Astrocyte (in vitro differentiated cells and primary cell): ENCODE results near the gene SCART1. TPM values are rescaled to one million over a fixed set of nuclear protein-coding genes. Genes with fewer than 3 reads are reported as not detected.

ENCODE experiments used
- DNase-seq: peaks from one replicate; pipeline ENCODE4 v3.0.0-alpha.2; 2010; ENCODE audit warnings: low read depth
- FAIRE-seq: peaks from 2 replicates; lab custom pipeline; 2011; peaks lifted over from hg19 to GRCh38; lab: Jason Lieb, UNC
- H2AFZ ChIP-seq: 2 replicates; pipeline ENCODE4 v1.6.0; 2012; ENCODE audit warnings: low read depth, low read length, inconsistent platforms
- H3K27ac ChIP-seq: 2 replicates; pipeline ENCODE4 v1.5.1; 2011; ENCODE audit warnings: low read depth, low read length, inconsistent platforms
- H3K27me3 ChIP-seq: 2 replicates; pipeline ENCODE4 v1.6.0; 2011; ENCODE audit warnings: low read length, inconsistent platforms; ENCODE audit not compliant: insufficient read depth
- H3K36me3 ChIP-seq: 2 replicates; pipeline ENCODE4 v1.5.1; 2011; ENCODE audit warnings: low read length, inconsistent platforms; ENCODE audit not compliant: insufficient read depth
- H3K4me1 ChIP-seq: 2 replicates; pipeline ENCODE4 v1.5.1; 2011; ENCODE audit warnings: low read length, inconsistent platforms; ENCODE audit not compliant: insufficient read depth
- H3K4me2 ChIP-seq: 2 replicates; pipeline ENCODE4 v1.6.0; 2012; ENCODE audit warnings: low read length, inconsistent platforms
- H3K4me3 ChIP-seq: 2 replicates; pipeline ENCODE4 v1.5.1; 2011; ENCODE audit warnings: low read depth, mild to moderate bottlenecking, low read length, inconsistent platforms; ENCODE audit not compliant: insufficient read depth
- H3K79me2 ChIP-seq: 2 replicates; pipeline ENCODE4 v1.6.0; 2012; ENCODE audit warnings: mild to moderate bottlenecking, low read length, inconsistent platforms; ENCODE audit not compliant: insufficient read depth
- H3K9ac ChIP-seq: 2 replicates; pipeline ENCODE4 v1.6.0; 2012; ENCODE audit warnings: mild to moderate bottlenecking, low read length, inconsistent platforms
- H3K9me3 ChIP-seq: 2 replicates; pipeline ENCODE4 v1.5.1; 2012; ENCODE audit warnings: low read depth, mild to moderate bottlenecking, low read length, inconsistent platforms; ENCODE audit not compliant: insufficient read depth
- H4K20me1 ChIP-seq: 2 replicates; pipeline ENCODE4 v1.6.0; 2012; ENCODE audit warnings: low read length, inconsistent platforms; ENCODE audit not compliant: insufficient read depth
- H3K27ac Mint-ChIP-seq: one replicate; pipeline ENCODE4 v1.8.0; 2021; ENCODE audit warnings: mild to moderate bottlenecking, mixed read lengths; ENCODE audit not compliant: unreplicated experiment
- H3K27me3 Mint-ChIP-seq: one replicate; pipeline ENCODE4 v1.8.0; 2021; ENCODE audit warnings: low read depth, mixed read lengths; ENCODE audit not compliant: unreplicated experiment
- H3K36me3 Mint-ChIP-seq: one replicate; pipeline ENCODE4 v1.8.0; 2021; ENCODE audit warnings: low read depth, mixed read lengths; ENCODE audit not compliant: unreplicated experiment
- H3K4me1 Mint-ChIP-seq: one replicate; pipeline ENCODE4 v1.8.0; 2021; ENCODE audit warnings: low read depth, mixed read lengths; ENCODE audit not compliant: unreplicated experiment
- H3K4me3 Mint-ChIP-seq: one replicate; pipeline ENCODE4 v1.8.0; 2021; ENCODE audit warnings: mild to moderate bottlenecking, moderate library complexity, mixed read lengths; ENCODE audit not compliant: unreplicated experiment
- H3K9me3 Mint-ChIP-seq: one replicate; pipeline ENCODE4 v1.8.0; 2021; ENCODE audit warnings: mild to moderate bottlenecking, mixed read lengths; ENCODE audit not compliant: unreplicated experiment
- EZH2 ChIP-seq: IDR thresholded peaks from 2 replicates; pipeline ENCODE4 v1.6.1; 2012; ENCODE audit warnings: mild to moderate bottlenecking, low read length, inconsistent platforms; ENCODE audit not compliant: insufficient read depth
- total RNA-seq: library from RNA; stranded (reverse); gene quantifications from 2 replicates; pipeline ENCODE4 v1.2.1, GENCODE V29; 2021
- TF ChIP-seq, protein P1 (sequence below): IDR thresholded peaks from 2 replicates; pipeline ENCODE4 v1.5.1; 2011; ENCODE audit warnings: low read depth, mild to moderate bottlenecking, inconsistent platforms, low read length, moderate library complexity; ENCODE audit not compliant: insufficient read depth

SCART1 gene
- total RNA-seq, 1 donor from 2014 or later = 0.50 TPM

GRCh38 chr10:133419211-133419950 lies 34.4 kb upstream of the SCART1 start:
- H3K9me3 ChIP-seq = no peaks in the 10 kb centered on the region
- Mint-ChIP-seq H3K36me3 (peaks cover 24% of the 10 kb centered on the region), H3K4me3 (no peak overlapping the region), H3K4me1 (no peaks in the 10 kb centered on the region), H3K27ac (no peak overlapping the region), H3K9me3 (peaks cover 7% of the 10 kb centered on the region), H3K27me3 (no peaks in the 10 kb centered on the region)
- peaks cover 8% of the 10 kb centered on the region for H3K36me3 ChIP-seq
- TF ChIP-seq, protein P1, sequence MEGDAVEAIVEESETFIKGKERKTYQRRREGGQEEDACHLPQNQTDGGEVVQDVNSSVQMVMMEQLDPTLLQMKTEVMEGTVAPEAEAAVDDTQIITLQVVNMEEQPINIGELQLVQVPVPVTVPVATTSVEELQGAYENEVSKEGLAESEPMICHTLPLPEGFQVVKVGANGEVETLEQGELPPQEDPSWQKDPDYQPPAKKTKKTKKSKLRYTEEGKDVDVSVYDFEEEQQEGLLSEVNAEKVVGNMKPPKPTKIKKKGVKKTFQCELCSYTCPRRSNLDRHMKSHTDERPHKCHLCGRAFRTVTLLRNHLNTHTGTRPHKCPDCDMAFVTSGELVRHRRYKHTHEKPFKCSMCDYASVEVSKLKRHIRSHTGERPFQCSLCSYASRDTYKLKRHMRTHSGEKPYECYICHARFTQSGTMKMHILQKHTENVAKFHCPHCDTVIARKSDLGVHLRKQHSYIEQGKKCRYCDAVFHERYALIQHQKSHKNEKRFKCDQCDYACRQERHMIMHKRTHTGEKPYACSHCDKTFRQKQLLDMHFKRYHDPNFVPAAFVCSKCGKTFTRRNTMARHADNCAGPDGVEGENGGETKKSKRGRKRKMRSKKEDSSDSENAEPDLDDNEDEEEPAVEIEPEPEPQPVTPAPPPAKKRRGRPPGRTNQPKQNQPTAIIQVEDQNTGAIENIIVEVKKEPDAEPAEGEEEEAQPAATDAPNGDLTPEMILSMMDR = no peak
- TF ChIP-seq EZH2 = no peak
- no peak overlapping the region for H3K9ac ChIP-seq
- H3K4me3 ChIP-seq = no peak overlapping the region
- H3K79me2 ChIP-seq = peaks cover 9% of the 10 kb centered on the region
- peaks cover 53% of the 10 kb centered on the region for H4K20me1 ChIP-seq
- H3K27ac ChIP-seq = no peak overlapping the region
- H3K4me2 ChIP-seq = no peak overlapping the region
- DNase-seq = no peak
- FAIRE-seq = no peak
- H2AFZ ChIP-seq = no peak overlapping the region
- no peaks in the 10 kb centered on the region for H3K27me3 ChIP-seq
- no peaks in the 10 kb centered on the region for H3K4me1 ChIP-seq

- H3K4me3 ChIP-seq = no peak overlapping the region
- no peak overlapping the region for H3K4me3 Mint-ChIP-seq
- no peak overlapping the region for H3K4me2 ChIP-seq
- no peak overlapping the region for H3K9ac ChIP-seq
- H2AFZ ChIP-seq = no peak overlapping the region
- DNase-seq (no peak), FAIRE-seq (no peak)
- no peak overlapping the region for H3K27ac Mint-ChIP-seq
- peaks cover 22% of the 10 kb centered on the region for H3K36me3 Mint-ChIP-seq
- no peaks in the 10 kb centered on the region for H3K27me3 ChIP-seq
- H3K9me3 Mint-ChIP-seq = peaks cover 7% of the 10 kb centered on the region
- TF ChIP-seq EZH2 = no peak
- H3K4me1 Mint-ChIP-seq = no peaks in the 10 kb centered on the region
- H3K79me2 ChIP-seq = peaks cover 9% of the 10 kb centered on the region
- no peaks in the 10 kb centered on the region for H3K9me3 ChIP-seq
- H3K36me3 ChIP-seq = peaks cover 8% of the 10 kb centered on the region
- no peaks in the 10 kb centered on the region for H3K4me1 ChIP-seq
- H3K27ac ChIP-seq = no peak overlapping the region
- no peaks in the 10 kb centered on the region for H3K27me3 Mint-ChIP-seq
- peaks cover 53% of the 10 kb centered on the region for H4K20me1 ChIP-seq
These were observed 33.7 kb upstream of the SCART1 start for GRCh38 chr10:133420028-133420427.

GRCh38 chr10:133420579-133420978 lies 33.2 kb upstream of the SCART1 start:
- no peak overlapping the region for H3K27ac Mint-ChIP-seq
- Histone ChIP-seq H2AFZ (no peak overlapping the region), H3K36me3 (peaks cover 3% of the 10 kb centered on the region), H4K20me1 (peaks cover 48% of the 10 kb centered on the region), H3K4me3 (no peak overlapping the region), H3K27me3 (no peaks in the 10 kb centered on the region), H3K27ac (no peak overlapping the region), H3K9ac (no peak overlapping the region), H3K4me2 (no peak overlapping the region), H3K4me1 (no peaks in the 10 kb centered on the region), H3K79me2 (peaks cover 5% of the 10 kb centered on the region), H3K9me3 (no peaks in the 10 kb centered on the region)
- DNase-seq = no peak
- no peaks in the 10 kb centered on the region for H3K27me3 Mint-ChIP-seq
- no peak overlapping the region for H3K4me3 Mint-ChIP-seq
- peaks cover 16% of the 10 kb centered on the region for H3K36me3 Mint-ChIP-seq
- H3K4me1 Mint-ChIP-seq = no peaks in the 10 kb centered on the region
- no peak for FAIRE-seq
- peaks cover 3% of the 10 kb centered on the region for H3K9me3 Mint-ChIP-seq
- TF ChIP-seq, protein P1 = no peak
- TF ChIP-seq EZH2 = no peak
